GM06990 (cell line): ENCODE data around the gene TMEFF2.

Experiments used
- DNase-seq: peaks from one replicate; pipeline ENCODE4 v3.0.0-alpha.2; 2011; ENCODE audit not compliant: insufficient read length; ENCODE audit errors: extremely low read depth
- H3K27me3 ChIP-seq: replicated peaks from 2 replicates; pipeline ENCODE4 v1.6.0; 2011; ENCODE audit warnings: low read length; ENCODE audit not compliant: control insufficient read depth, insufficient read depth
- H3K36me3 ChIP-seq: 2 replicates; pipeline ENCODE4 v1.5.1; 2011; ENCODE audit warnings: low read length; ENCODE audit not compliant: control insufficient read depth, insufficient read depth
- H3K4me3 ChIP-seq: replicated peaks from 2 replicates; pipeline ENCODE4 v1.5.1; 2011; ENCODE audit warnings: low read depth, mild to moderate bottlenecking, control low read depth, low read length
- CTCF ChIP-seq: IDR thresholded peaks from 2 replicates; pipeline ENCODE4 v1.5.1; 2011; ENCODE audit warnings: low read length, control low read depth, mild to moderate bottlenecking, inconsistent platforms; ENCODE audit not compliant: insufficient read depth, poor library complexity, severe bottlenecking

TMEFF2 gene

GRCh38 chr2:191935247-191935646 is 259.5 kb downstream of the TMEFF2 start:
- Histone ChIP-seq H3K36me3 (no peaks in the 10 kb centered on the region), H3K4me3 (no peak overlapping the region), H3K27me3 (no peaks in the 10 kb centered on the region)
- no peak for DNase-seq
- TF ChIP-seq CTCF: no peak

- Histone ChIP-seq H3K27me3 (no peaks in the 10 kb centered on the region), H3K36me3 (no peaks in the 10 kb centered on the region), H3K4me3 (no peak overlapping the region)
- no peak for TF ChIP-seq CTCF
- peak; percentile 21 for DNase-seq
These were observed 261.2 kb downstream of the TMEFF2 start for GRCh38 chr2:191933307-191934105.

- no peak for DNase-seq
- Histone ChIP-seq H3K36me3 (no peaks in the 10 kb centered on the region), H3K27me3 (no peaks in the 10 kb centered on the region), H3K4me3 (no peak overlapping the region)
- no peak for TF ChIP-seq CTCF
These were observed 262.4 kb downstream of the TMEFF2 start for GRCh38 chr2:191932286-191932685.

- TF ChIP-seq CTCF: no peak
- Histone ChIP-seq H3K36me3 (no peaks in the 10 kb centered on the region), H3K4me3 (no peak overlapping the region), H3K27me3 (no peaks in the 10 kb centered on the region)
- no peak for DNase-seq
These were observed 263.4 kb downstream of the TMEFF2 start for GRCh38 chr2:191931329-191931728.

- DNase-seq: no peak
- TF ChIP-seq CTCF: no peak
- no peaks in the 10 kb centered on the region for H3K36me3 ChIP-seq
- H3K27me3 ChIP-seq: no peaks in the 10 kb centered on the region
- no peak overlapping the region for H3K4me3 ChIP-seq
These were observed 264.5 kb downstream of the TMEFF2 start for GRCh38 chr2:191930205-191930604.
